ENCODE measurements around the gene UTS2B. TPM values are rescaled to one million over a fixed set of nuclear protein-coding genes. Genes with fewer than 3 reads are reported as not detected.

Gene UTS2B
- total and polyA plus RNA-seq, 8 donors = 0.09 to 0.35 (median 0.26) TPM; not detected in 3

GRCh38 chr3:191269289-191270085 lies 60.8 kb downstream of the UTS2B start:
- intact Hi-C loops (cut with DNase I) = no loop called here
- FAIRE-seq (no peak), ATAC-seq (no peak), DNase-seq (no peak)
- H3K9me3 ChIP-seq = no peaks in the 10 kb centered on the region
- 61 to 67% methylated on average over 5 of the region's 5 CpGs for WGBS, 2 donors
- no peaks in the 10 kb centered on the region for H3K27me3 ChIP-seq
- no peaks in the 10 kb centered on the region for H3K4me1 ChIP-seq
- no peak overlapping the region for H3K4me3 ChIP-seq
- no peak for TF ChIP-seq CTCF (IDR thresholded peaks at IDR 0.05)
- H3K36me3 ChIP-seq = no peaks in the 10 kb centered on the region
- no peak overlapping the region for H3K27ac ChIP-seq

GRCh38 chr3:191268737-191269136 lies 61.6 kb downstream of the UTS2B start:
- Histone ChIP-seq H3K9me3 (no peaks in the 10 kb centered on the region), H3K4me1 (no peaks in the 10 kb centered on the region), H3K27ac (no peak overlapping the region), H3K4me3 (no peak overlapping the region), H3K27me3 (no peaks in the 10 kb centered on the region), H3K36me3 (no peaks in the 10 kb centered on the region)
- ATAC-seq (no peak), DNase-seq (no peak), FAIRE-seq (no peak)
- intact Hi-C loops (cut with DNase I) = no loop called here
- no peak for TF ChIP-seq CTCF (IDR thresholded peaks at IDR 0.05)

- Histone ChIP-seq H3K36me3 (no peaks in the 10 kb centered on the region), H3K27me3 (no peaks in the 10 kb centered on the region), H3K4me1 (no peaks in the 10 kb centered on the region), H3K9me3 (no peaks in the 10 kb centered on the region), H3K27ac (no peak overlapping the region), H3K4me3 (no peak overlapping the region)
- intact Hi-C loops (cut with DNase I) = no loop called here
- DNase-seq (no peak), ATAC-seq (peak in 1 of 4 donors; percentile 16), FAIRE-seq (peak; percentile 26)
- WGBS, 2 donors = 62 to 76% methylated on average over 3 of the region's 3 CpGs
- no peak for TF ChIP-seq CTCF (IDR thresholded peaks at IDR 0.05)
Measured at GRCh38 chr3:191263850-191264249, 66.5 kb downstream of the UTS2B start.

GRCh38 chr3:191263365-191263764 lies 67.0 kb downstream of the UTS2B start:
- H3K9me3 ChIP-seq = no peaks in the 10 kb centered on the region
- TF ChIP-seq CTCF (IDR thresholded peaks at IDR 0.05) = no peak
- H3K27ac ChIP-seq = no peak overlapping the region
- no peaks in the 10 kb centered on the region for H3K36me3 ChIP-seq
- no peak for ATAC-seq
- H3K27me3 ChIP-seq = no peaks in the 10 kb centered on the region
- H3K4me3 ChIP-seq = no peak overlapping the region
- DNase-seq = no peak
- no peak for FAIRE-seq
- intact Hi-C loops (cut with DNase I) = no loop called here
- H3K4me1 ChIP-seq = no peaks in the 10 kb centered on the region

- Histone ChIP-seq H3K9me3 (no peaks in the 10 kb centered on the region), H3K27me3 (no peaks in the 10 kb centered on the region), H3K4me1 (no peaks in the 10 kb centered on the region), H3K4me3 (no peak overlapping the region), H3K36me3 (no peaks in the 10 kb centered on the region), H3K27ac (no peak overlapping the region)
- ATAC-seq = no peak
- no peak for FAIRE-seq
- intact Hi-C loops (cut with DNase I) = no loop called here
- no peak for DNase-seq
- WGBS, 2 donors = 38 to 53% methylated on average over 1 of the region's 1 CpG
- no peak for TF ChIP-seq CTCF (IDR thresholded peaks at IDR 0.05)
Measured at GRCh38 chr3:191262650-191263049, 67.7 kb downstream of the UTS2B start.
